SU-DHL-6 (cell line): ENCODE measurements around the gene SLC25A13.

Source experiments
- CTCF ChIP-seq: fragments of 200-600 bp; sonication (generic); IDR thresholded peaks from one replicate; pipeline ENCODE4 v1.5.1; 2017; ENCODE audit warnings: antibody characterized with exemption, mild to moderate bottlenecking, low read length, moderate library complexity; ENCODE audit not compliant: insufficient read depth, poor library complexity, severe bottlenecking
- EZH2phosphoT487 ChIP-seq: fragments of 200-600 bp; sonication (generic), shearing (Covaris generic); conservative IDR thresholded peaks from 2 replicates; pipeline ENCODE4 v1.6.1; 2018; ENCODE audit warnings: mild to moderate bottlenecking, antibody characterized with exemption, low read length, moderate library complexity, mixed read lengths

- TF ChIP-seq CTCF = no peak
- TF ChIP-seq EZH2phosphoT487 = no peak
These were observed 37.1 kb downstream of the SLC25A13 start for GRCh38 chr7:96284835-96285234.
